Astrocyte (in vitro differentiated cells and primary cell): ENCODE results near the gene C1orf210. TPM values are rescaled to one million over a fixed set of nuclear protein-coding genes. Genes with fewer than 3 reads are reported as not detected.
A peak's percentile ranks its signal among the peaks of the same experiment; 100 is the strongest.

ENCODE experiments used
- DNase-seq: peaks from one replicate; pipeline ENCODE4 v3.0.0-alpha.2; 2010; ENCODE audit warnings: low read depth
- FAIRE-seq: peaks from 2 replicates; lab custom pipeline; 2011; peaks lifted over from hg19 to GRCh38; lab: Jason Lieb, UNC
- H2AFZ ChIP-seq: 2 replicates; pipeline ENCODE4 v1.6.0; 2012; ENCODE audit warnings: low read depth, low read length, inconsistent platforms
- H3K27ac ChIP-seq: 2 replicates; pipeline ENCODE4 v1.5.1; 2011; ENCODE audit warnings: low read depth, low read length, inconsistent platforms
- H3K27me3 ChIP-seq: 2 replicates; pipeline ENCODE4 v1.6.0; 2011; ENCODE audit warnings: low read length, inconsistent platforms; ENCODE audit not compliant: insufficient read depth
- H3K36me3 ChIP-seq: 2 replicates; pipeline ENCODE4 v1.5.1; 2011; ENCODE audit warnings: low read length, inconsistent platforms; ENCODE audit not compliant: insufficient read depth
- H3K4me1 ChIP-seq: 2 replicates; pipeline ENCODE4 v1.5.1; 2011; ENCODE audit warnings: low read length, inconsistent platforms; ENCODE audit not compliant: insufficient read depth
- H3K4me2 ChIP-seq: 2 replicates; pipeline ENCODE4 v1.6.0; 2012; ENCODE audit warnings: low read length, inconsistent platforms
- H3K4me3 ChIP-seq: 2 replicates; pipeline ENCODE4 v1.5.1; 2011; ENCODE audit warnings: low read depth, mild to moderate bottlenecking, low read length, inconsistent platforms; ENCODE audit not compliant: insufficient read depth
- H3K79me2 ChIP-seq: 2 replicates; pipeline ENCODE4 v1.6.0; 2012; ENCODE audit warnings: mild to moderate bottlenecking, low read length, inconsistent platforms; ENCODE audit not compliant: insufficient read depth
- H3K9ac ChIP-seq: 2 replicates; pipeline ENCODE4 v1.6.0; 2012; ENCODE audit warnings: mild to moderate bottlenecking, low read length, inconsistent platforms
- H3K9me3 ChIP-seq: 2 replicates; pipeline ENCODE4 v1.5.1; 2012; ENCODE audit warnings: low read depth, mild to moderate bottlenecking, low read length, inconsistent platforms; ENCODE audit not compliant: insufficient read depth
- H4K20me1 ChIP-seq: 2 replicates; pipeline ENCODE4 v1.6.0; 2012; ENCODE audit warnings: low read length, inconsistent platforms; ENCODE audit not compliant: insufficient read depth
- H3K27ac Mint-ChIP-seq: one replicate; pipeline ENCODE4 v1.8.0; 2021; ENCODE audit warnings: mild to moderate bottlenecking, mixed read lengths; ENCODE audit not compliant: unreplicated experiment
- H3K27me3 Mint-ChIP-seq: one replicate; pipeline ENCODE4 v1.8.0; 2021; ENCODE audit warnings: low read depth, mixed read lengths; ENCODE audit not compliant: unreplicated experiment
- H3K36me3 Mint-ChIP-seq: one replicate; pipeline ENCODE4 v1.8.0; 2021; ENCODE audit warnings: low read depth, mixed read lengths; ENCODE audit not compliant: unreplicated experiment
- H3K4me1 Mint-ChIP-seq: one replicate; pipeline ENCODE4 v1.8.0; 2021; ENCODE audit warnings: low read depth, mixed read lengths; ENCODE audit not compliant: unreplicated experiment
- H3K4me3 Mint-ChIP-seq: one replicate; pipeline ENCODE4 v1.8.0; 2021; ENCODE audit warnings: mild to moderate bottlenecking, moderate library complexity, mixed read lengths; ENCODE audit not compliant: unreplicated experiment
- H3K9me3 Mint-ChIP-seq: one replicate; pipeline ENCODE4 v1.8.0; 2021; ENCODE audit warnings: mild to moderate bottlenecking, mixed read lengths; ENCODE audit not compliant: unreplicated experiment
- EZH2 ChIP-seq: IDR thresholded peaks from 2 replicates; pipeline ENCODE4 v1.6.1; 2012; ENCODE audit warnings: mild to moderate bottlenecking, low read length, inconsistent platforms; ENCODE audit not compliant: insufficient read depth
- total RNA-seq: library from RNA; stranded (reverse); gene quantifications from 2 replicates; pipeline ENCODE4 v1.2.1, GENCODE V29; 2021
- TF ChIP-seq, protein P1 (sequence below): IDR thresholded peaks from 2 replicates; pipeline ENCODE4 v1.5.1; 2011; ENCODE audit warnings: low read depth, mild to moderate bottlenecking, inconsistent platforms, low read length, moderate library complexity; ENCODE audit not compliant: insufficient read depth

C1orf210 gene
- total RNA-seq, 1 donor from 2014 or later: 0.84 TPM

GRCh38 chr1:43316738-43317520, 31.5 kb upstream of the C1orf210 start:
- no peak for TF ChIP-seq EZH2
- TF ChIP-seq, protein P1, sequence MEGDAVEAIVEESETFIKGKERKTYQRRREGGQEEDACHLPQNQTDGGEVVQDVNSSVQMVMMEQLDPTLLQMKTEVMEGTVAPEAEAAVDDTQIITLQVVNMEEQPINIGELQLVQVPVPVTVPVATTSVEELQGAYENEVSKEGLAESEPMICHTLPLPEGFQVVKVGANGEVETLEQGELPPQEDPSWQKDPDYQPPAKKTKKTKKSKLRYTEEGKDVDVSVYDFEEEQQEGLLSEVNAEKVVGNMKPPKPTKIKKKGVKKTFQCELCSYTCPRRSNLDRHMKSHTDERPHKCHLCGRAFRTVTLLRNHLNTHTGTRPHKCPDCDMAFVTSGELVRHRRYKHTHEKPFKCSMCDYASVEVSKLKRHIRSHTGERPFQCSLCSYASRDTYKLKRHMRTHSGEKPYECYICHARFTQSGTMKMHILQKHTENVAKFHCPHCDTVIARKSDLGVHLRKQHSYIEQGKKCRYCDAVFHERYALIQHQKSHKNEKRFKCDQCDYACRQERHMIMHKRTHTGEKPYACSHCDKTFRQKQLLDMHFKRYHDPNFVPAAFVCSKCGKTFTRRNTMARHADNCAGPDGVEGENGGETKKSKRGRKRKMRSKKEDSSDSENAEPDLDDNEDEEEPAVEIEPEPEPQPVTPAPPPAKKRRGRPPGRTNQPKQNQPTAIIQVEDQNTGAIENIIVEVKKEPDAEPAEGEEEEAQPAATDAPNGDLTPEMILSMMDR: peak; percentile 4
- DNase-seq (no peak), FAIRE-seq (no peak)
- Mint-ChIP-seq H3K27me3 (peaks cover 17% of the 10 kb centered on the region), H3K4me3 (peak overlapping the region; percentile 4), H3K36me3 (peaks cover 2% of the 10 kb centered on the region), H3K4me1 (peaks cover 8% of the 10 kb centered on the region), H3K27ac (no peak overlapping the region), H3K9me3 (peaks cover 2% of the 10 kb centered on the region)
- no peaks in the 10 kb centered on the region for H3K36me3 ChIP-seq
- no peak overlapping the region for H3K27ac ChIP-seq
- no peak overlapping the region for H3K4me3 ChIP-seq
- no peaks in the 10 kb centered on the region for H3K27me3 ChIP-seq
- no peaks in the 10 kb centered on the region for H4K20me1 ChIP-seq
- H3K9ac ChIP-seq: no peak overlapping the region
- H2AFZ ChIP-seq: no peak overlapping the region
- no peaks in the 10 kb centered on the region for H3K9me3 ChIP-seq
- no peaks in the 10 kb centered on the region for H3K4me1 ChIP-seq
- H3K79me2 ChIP-seq: no peaks in the 10 kb centered on the region
- H3K4me2 ChIP-seq: no peak overlapping the region

- Mint-ChIP-seq H3K27ac (no peak overlapping the region), H3K27me3 (peaks cover 16% of the 10 kb centered on the region), H3K4me1 (peaks cover 8% of the 10 kb centered on the region), H3K4me3 (no peak overlapping the region), H3K36me3 (no peaks in the 10 kb centered on the region), H3K9me3 (peaks cover 2% of the 10 kb centered on the region)
- Histone ChIP-seq H3K79me2 (no peaks in the 10 kb centered on the region), H2AFZ (no peak overlapping the region), H3K4me2 (no peak overlapping the region), H3K27ac (no peak overlapping the region), H3K36me3 (no peaks in the 10 kb centered on the region), H3K9me3 (no peaks in the 10 kb centered on the region), H3K4me1 (no peaks in the 10 kb centered on the region), H3K9ac (no peak overlapping the region), H4K20me1 (no peaks in the 10 kb centered on the region), H3K4me3 (no peak overlapping the region), H3K27me3 (no peaks in the 10 kb centered on the region)
- DNase-seq: no peak
- no peak for FAIRE-seq
- TF ChIP-seq EZH2: no peak
- TF ChIP-seq, protein P1: no peak
Measured at GRCh38 chr1:43315963-43316737, 30.8 kb upstream of the C1orf210 start.
